K562 (cell line): ENCODE data around the gene C5orf22. TPM values are rescaled to one million over a fixed set of nuclear protein-coding genes. Genes with fewer than 3 reads are reported as not detected.

Source experiments
- ATAC-seq: fragments of 200-7000 bp; cut with Tn5 transposase; 3 replicates; pipeline ENCODE4 v1.9.1; 2020; ENCODE audit warnings: moderate library complexity
- BruUV-seq: library from RNA; stranded (reverse); fragments of 400-500 nt; replicated peaks from 2 replicates; lab custom pipeline; 2021; lab: Mats Ljungman, UMichigan
- CTCF ChIA-PET: fragments of 300-600 bp; formaldehyde crosslinking; extraction: SDS; loops from one replicate; lab custom pipeline; 2021; ENCODE audit warnings: low intra/inter-chr PET ratio; lab: Yijun Ruan, JAX
- POLR2A ChIA-PET: fragments of 300-600, 350-650 bp; sonication (Branson Sonifier 250); formaldehyde crosslinking; extraction: SDS; loops from one replicate; lab custom pipeline; 2021; ENCODE audit warnings: antibody characterized with exemption, inconsistent platforms; lab: Yijun Ruan, JAX
- DNase-seq, 4 experiments: peaks; one replicate each; pipeline versions ENCODE4 v3.0.0 to v3.0.0-alpha.2; 2011 to 2018; ENCODE audit warnings: low spot score in 3 of 4, mixed read lengths in 3 of 4; ENCODE audit errors: extremely low read depth in 1 of 4
- FAIRE-seq: peaks from 2 replicates; lab custom pipeline; 2011; peaks lifted over from hg19 to GRCh38; lab: Jason Lieb, UNC
- H2AFZ ChIP-seq: 2 replicates; pipeline ENCODE4 v1.6.0; 2011; ENCODE audit warnings: low read depth, low read length, control low read depth, inconsistent platforms
- H3K27ac ChIP-seq: fragments of 200-600 bp; 3 replicates; pipeline ENCODE4 v1.8.0; 2011; ENCODE audit warnings: low read depth, mild to moderate bottlenecking, control low read depth, inconsistent platforms, low read length, moderate library complexity, mixed read lengths; ENCODE audit errors: extremely low read depth
- H3K27me3 ChIP-seq, 2 experiments: fragments of 300-600 bp in 1 of 2; 2 replicates in 1 of 2; 3 replicates in 1 of 2; pipeline versions ENCODE4 v1.6.0 to v1.8.0; 2011; ENCODE audit warnings: inconsistent platforms in 2 of 2, low read length in 2 of 2, mild to moderate bottlenecking in 1 of 2, mixed read lengths in 1 of 2, moderate library complexity in 1 of 2; ENCODE audit not compliant: control insufficient read depth in 2 of 2, insufficient read depth in 2 of 2
- H3K36me3 ChIP-seq: fragments of 300-600 bp; 3 replicates; pipeline ENCODE4 v1.8.0; 2011; ENCODE audit warnings: mild to moderate bottlenecking, low read length, inconsistent platforms; ENCODE audit not compliant: control insufficient read depth, insufficient read depth
- H3K4me1 ChIP-seq, 2 experiments: fragments of 200-600 bp in 1 of 2; replicated peaks in 1 of 2; 2 replicates in 1 of 2; 3 replicates in 1 of 2; pipeline versions ENCODE4 v1.5.1 to v1.8.0; 2011; ENCODE audit warnings: inconsistent platforms in 2 of 2, low read length in 2 of 2, mild to moderate bottlenecking in 1 of 2, mixed read lengths in 1 of 2, moderate library complexity in 1 of 2; ENCODE audit not compliant: control insufficient read depth in 2 of 2, insufficient read depth in 2 of 2
- H3K4me2 ChIP-seq: 2 replicates; pipeline ENCODE4 v1.6.1; 2011; ENCODE audit warnings: low read length, control low read depth, inconsistent platforms, mixed read lengths; ENCODE audit not compliant: insufficient read depth
- H3K4me3 ChIP-seq: fragments of 200-600 bp; sonication (generic), shearing (Covaris generic); 2 replicates; pipeline ENCODE4 v1.5.1; 2016; ENCODE audit warnings: control low read depth, inconsistent platforms
- H3K79me2 ChIP-seq: fragments of 200-600 bp; 3 replicates; pipeline ENCODE4 v1.8.0; 2011; ENCODE audit warnings: low read length, inconsistent platforms; ENCODE audit not compliant: control insufficient read depth, insufficient read depth
- H3K9ac ChIP-seq, 2 experiments: 2 replicates each; pipeline versions ENCODE4 v1.6.0 to v1.6.1; 2011; ENCODE audit warnings: low read depth in 2 of 2, low read length in 2 of 2, control low read depth in 1 of 2, inconsistent platforms in 1 of 2, mild to moderate bottlenecking in 1 of 2, mixed read lengths in 1 of 2; ENCODE audit not compliant: insufficient read depth in 1 of 2
- H3K9me1 ChIP-seq: one replicate; pipeline ENCODE4 v1.6.0; 2011; ENCODE audit warnings: inconsistent platforms, mild to moderate bottlenecking, low read length, moderate library complexity; ENCODE audit not compliant: control insufficient read depth, insufficient read depth
- H3K9me3 ChIP-seq: replicated peaks from 2 replicates; pipeline ENCODE4 v1.5.1; 2011; ENCODE audit warnings: low read depth, low read length, inconsistent platforms; ENCODE audit not compliant: control insufficient read depth, insufficient read depth
- H4K20me1 ChIP-seq: replicated peaks from 2 replicates; pipeline ENCODE4 v1.6.1; 2011; ENCODE audit warnings: low read length, inconsistent platforms, mixed read lengths; ENCODE audit not compliant: control insufficient read depth, insufficient read depth
- CHD2 ChIP-seq: IDR thresholded peaks from 2 replicates; pipeline ENCODE4 v1.6.1; 2011; ENCODE audit warnings: low read depth, low read length
- ESRRA ChIP-seq: fragments of 450-650 bp; IDR thresholded peaks from 2 replicates; pipeline ENCODE4 v1.6.1; 2014; ENCODE audit warnings: low read depth, mild to moderate bottlenecking, moderate library complexity, borderline replicate concordance
- HCFC1 ChIP-seq: IDR thresholded peaks from 2 replicates; pipeline ENCODE4 v1.6.1; 2012; ENCODE audit warnings: low read depth, low read length, improper control_type of control experiment
- TAF7 ChIP-seq: fragments of 450-650 bp; IDR thresholded peaks from 2 replicates; pipeline ENCODE4 v1.6.1; 2016; ENCODE audit warnings: missing genetic modification characterization, missing compliant biosample characterization
- U2AF1 ChIP-seq: fragments of 200-400 bp; formaldehyde crosslinking; optimal IDR thresholded peaks from 2 replicates; pipeline ENCODE3; 2017; ENCODE audit warnings: mild to moderate bottlenecking, low read depth, low read length, moderate library complexity
- ZNF561 ChIP-seq: fragments of 450-650 bp; formaldehyde crosslinking; conservative IDR thresholded peaks from 2 replicates; pipeline ENCODE4 v1.4.0; 2020; ENCODE audit warnings: mild to moderate bottlenecking, moderate library complexity
- WGBS: fragments of 100-300 bp; shearing (Covaris generic); methylation state at CpG from one replicate; pipeline ENCODE4 v1.1.6; 2016; ENCODE audit warnings: low coverage, mixed read lengths; ENCODE audit not compliant: insufficient coverage; ENCODE audit errors: missing lambda C conversion rate; 5-methylcytosine and 5-hydroxymethylcytosine counted together
- in situ Hi-C: fragments of 300-500 bp; cut with MboI; formaldehyde crosslinking; loops from 4 replicates; pipeline ENCODE4 v1.15.0; 2018; ENCODE audit warnings: inconsistent platforms, mixed read lengths
- intact Hi-C: fragments of 100-400 bp; cut with micrococcal nuclease; formaldehyde crosslinking; loops from 2 replicates; pipeline ENCODE4 v1.14.2; 2022
- polyA plus RNA-seq, 8 experiments: library from polyadenylated mRNA; depleted of rRNA in 4 of 8; stranded (reverse) in 5 of 8; unstranded in 3 of 8; fragments of >200 nt; fragmentation: Nextera tagmentation in 2 of 8; fragmentation: Illumina TruSeq in 1 of 8; extraction: Ambion mirVana in 2 of 8; extraction: Trizol in 1 of 8; gene quantifications; 2 replicates each; pipeline versions ENCODE4 v1.2.1 to v1.2.3, GENCODE V29; 2011 to 2014; ENCODE audit warnings: inconsistent platforms in 1 of 8, missing spikeins in 1 of 8
- total RNA-seq, 7 experiments: library from RNA; depleted of rRNA in 6 of 7; stranded (reverse); fragments of >200 nt in 6 of 7; fragmentation: Illumina TruSeq in 2 of 7; extraction: Trizol in 2 of 7; gene quantifications; 2 replicates each; pipeline versions ENCODE4 v1.2.1 to v1.2.3, GENCODE V29; 2011 to 2021; ENCODE audit warnings: low replicate concordance in 1 of 7
- TF ChIP-seq, protein P1 (sequence below): fragments of 450-650 bp; formaldehyde crosslinking; IDR thresholded peaks from 2 replicates; pipeline ENCODE4 v1.4.0; 2020; ENCODE audit warnings: mild to moderate bottlenecking, moderate library complexity
- TF ChIP-seq, protein P2 (sequence below): sonication (generic); IDR thresholded peaks from 2 replicates; pipeline ENCODE4 v1.6.1; 2016
- TF ChIP-seq, protein P3 (sequence below): IDR thresholded peaks from 2 replicates; pipeline ENCODE4 v1.6.1; 2014; ENCODE audit warnings: antibody characterized with exemption
- TF ChIP-seq, protein P4 (sequence below): fragments of 250-450 bp; sonication (Bioruptor Pico); IDR thresholded peaks from 2 replicates; pipeline ENCODE4 v1.5.0; 2022; ENCODE audit warnings: mild to moderate bottlenecking

Gene C5orf22
- total and polyA plus RNA-seq, 9 of the 15 experiments (the other 6 are each of a cell fraction or from before 2014, with no cell fraction given), result 22.7 to 56.7 (median 39.3) TPM

DNA sequence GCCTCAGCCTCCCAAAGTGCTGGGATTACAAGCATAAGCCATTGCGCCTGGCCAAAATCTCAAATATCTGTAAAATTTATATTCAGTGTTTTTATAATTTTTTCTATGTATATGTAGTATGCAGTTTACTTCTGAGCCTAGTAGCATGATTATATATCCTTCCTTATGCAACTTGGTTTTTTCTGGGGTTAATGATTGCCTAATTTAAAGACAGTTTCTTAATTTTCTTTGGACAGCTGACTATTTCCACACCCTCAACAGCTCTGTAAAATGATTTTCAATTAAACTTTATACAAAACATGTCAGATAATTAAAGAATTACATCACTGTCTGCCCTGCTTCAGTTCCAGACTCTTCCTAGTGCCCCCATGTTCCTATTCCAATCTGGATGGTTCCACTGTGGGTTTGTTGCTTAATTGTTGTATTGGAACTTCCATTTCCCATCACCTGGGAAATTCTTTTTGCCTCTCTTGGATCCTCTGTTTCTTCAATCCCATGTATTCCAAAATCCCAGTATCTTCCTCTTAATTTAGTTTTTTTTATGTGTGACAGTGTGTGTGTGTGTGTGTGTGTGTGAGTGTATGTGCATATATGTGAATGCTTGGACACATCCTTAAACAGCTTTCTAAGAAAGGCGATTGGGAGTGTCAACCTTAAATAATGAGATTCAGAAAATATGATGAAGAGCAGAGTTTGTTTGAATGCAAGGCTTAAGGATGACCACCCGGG, 53.2 kb downstream of the C5orf22 start:
- Histone ChIP-seq H3K27me3 (peaks cover 2 to 22% of the 10 kb centered on the region in 2 experiments; a peak in 3 of 5 replicates), H4K20me1 (no peaks in the 10 kb centered on the region), H3K9me1 (no peaks in the 10 kb centered on the region), H3K4me2 (no peak overlapping the region), H2AFZ (no peak overlapping the region), H3K4me1 (no peaks in the 10 kb centered on the region), H3K27ac (no peak overlapping the region), H3K79me2 (no peaks in the 10 kb centered on the region), H3K9ac (no peak overlapping the region), H3K9me3 (no peaks in the 10 kb centered on the region), H3K4me3 (no peak overlapping the region), H3K36me3 (no peaks in the 10 kb centered on the region)
- 2% methylated on average over 3 of the region's 3 CpGs for WGBS
- FAIRE-seq, result no peak
- no TSS peak for BruUV-seq
- POLR2A ChIA-PET, result interaction anchor here (1.1 kb wide), 1 partner anchor 10 kb away, joined by 3 read pairs; no protein-coding TSS in a partner anchor
- CTCF ChIA-PET, result no interaction called here
- in situ Hi-C loops, result loop anchor here (10.0 to 25.0 kb wide), 2 partner anchors 509 to 1027 kb away; no protein-coding TSS in a partner anchor
- intact Hi-C loops, result no loop called here
- TF ChIP-seq, protein P1, sequence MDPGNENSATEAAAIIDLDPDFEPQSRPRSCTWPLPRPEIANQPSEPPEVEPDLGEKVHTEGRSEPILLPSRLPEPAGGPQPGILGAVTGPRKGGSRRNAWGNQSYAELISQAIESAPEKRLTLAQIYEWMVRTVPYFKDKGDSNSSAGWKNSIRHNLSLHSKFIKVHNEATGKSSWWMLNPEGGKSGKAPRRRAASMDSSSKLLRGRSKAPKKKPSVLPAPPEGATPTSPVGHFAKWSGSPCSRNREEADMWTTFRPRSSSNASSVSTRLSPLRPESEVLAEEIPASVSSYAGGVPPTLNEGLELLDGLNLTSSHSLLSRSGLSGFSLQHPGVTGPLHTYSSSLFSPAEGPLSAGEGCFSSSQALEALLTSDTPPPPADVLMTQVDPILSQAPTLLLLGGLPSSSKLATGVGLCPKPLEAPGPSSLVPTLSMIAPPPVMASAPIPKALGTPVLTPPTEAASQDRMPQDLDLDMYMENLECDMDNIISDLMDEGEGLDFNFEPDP, result no peak
- TF ChIP-seq ESRRA, result no peak
- no peak for TF ChIP-seq CHD2
- TF ChIP-seq, protein P2, sequence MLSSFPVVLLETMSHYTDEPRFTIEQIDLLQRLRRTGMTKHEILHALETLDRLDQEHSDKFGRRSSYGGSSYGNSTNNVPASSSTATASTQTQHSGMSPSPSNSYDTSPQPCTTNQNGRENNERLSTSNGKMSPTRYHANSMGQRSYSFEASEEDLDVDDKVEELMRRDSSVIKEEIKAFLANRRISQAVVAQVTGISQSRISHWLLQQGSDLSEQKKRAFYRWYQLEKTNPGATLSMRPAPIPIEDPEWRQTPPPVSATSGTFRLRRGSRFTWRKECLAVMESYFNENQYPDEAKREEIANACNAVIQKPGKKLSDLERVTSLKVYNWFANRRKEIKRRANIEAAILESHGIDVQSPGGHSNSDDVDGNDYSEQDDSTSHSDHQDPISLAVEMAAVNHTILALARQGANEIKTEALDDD, result no peak
- TF ChIP-seq, protein P3, sequence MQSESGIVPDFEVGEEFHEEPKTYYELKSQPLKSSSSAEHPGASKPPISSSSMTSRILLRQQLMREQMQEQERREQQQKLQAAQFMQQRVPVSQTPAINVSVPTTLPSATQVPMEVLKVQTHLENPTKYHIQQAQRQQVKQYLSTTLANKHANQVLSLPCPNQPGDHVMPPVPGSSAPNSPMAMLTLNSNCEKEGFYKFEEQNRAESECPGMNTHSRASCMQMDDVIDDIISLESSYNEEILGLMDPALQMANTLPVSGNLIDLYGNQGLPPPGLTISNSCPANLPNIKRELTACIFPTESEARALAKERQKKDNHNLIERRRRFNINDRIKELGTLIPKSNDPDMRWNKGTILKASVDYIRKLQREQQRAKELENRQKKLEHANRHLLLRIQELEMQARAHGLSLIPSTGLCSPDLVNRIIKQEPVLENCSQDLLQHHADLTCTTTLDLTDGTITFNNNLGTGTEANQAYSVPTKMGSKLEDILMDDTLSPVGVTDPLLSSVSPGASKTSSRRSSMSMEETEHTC, result no peak
- TF ChIP-seq U2AF1, result no peak
- TF ChIP-seq ZNF561 (CRISPR knock-in tag), result no peak
- no peak for TF ChIP-seq TAF7 (tag)
- TF ChIP-seq, protein P4, sequence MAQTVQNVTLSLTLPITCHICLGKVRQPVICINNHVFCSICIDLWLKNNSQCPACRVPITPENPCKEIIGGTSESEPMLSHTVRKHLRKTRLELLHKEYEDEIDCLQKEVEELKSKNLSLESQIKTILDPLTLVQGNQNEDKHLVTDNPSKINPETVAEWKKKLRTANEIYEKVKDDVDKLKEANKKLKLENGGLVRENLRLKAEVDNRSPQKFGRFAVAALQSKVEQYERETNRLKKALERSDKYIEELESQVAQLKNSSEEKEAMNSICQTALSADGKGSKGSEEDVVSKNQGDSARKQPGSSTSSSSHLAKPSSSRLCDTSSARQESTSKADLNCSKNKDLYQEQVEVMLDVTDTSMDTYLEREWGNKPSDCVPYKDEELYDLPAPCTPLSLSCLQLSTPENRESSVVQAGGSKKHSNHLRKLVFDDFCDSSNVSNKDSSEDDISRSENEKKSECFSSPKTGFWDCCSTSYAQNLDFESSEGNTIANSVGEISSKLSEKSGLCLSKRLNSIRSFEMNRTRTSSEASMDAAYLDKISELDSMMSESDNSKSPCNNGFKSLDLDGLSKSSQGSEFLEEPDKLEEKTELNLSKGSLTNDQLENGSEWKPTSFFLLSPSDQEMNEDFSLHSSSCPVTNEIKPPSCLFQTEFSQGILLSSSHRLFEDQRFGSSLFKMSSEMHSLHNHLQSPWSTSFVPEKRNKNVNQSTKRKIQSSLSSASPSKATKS (CRISPR knock-in tag), result no peak
- no peak for TF ChIP-seq HCFC1
- no peak for DNase-seq
- no peak for ATAC-seq
